HFF-Myc (cell line): ENCODE data around the gene COL4A6.

Source experiments
- DNase-seq: peaks from one replicate; pipeline ENCODE4 v3.0.0-alpha.2; 2011; ENCODE audit warnings: low read depth; ENCODE audit errors: extremely low read depth
- H3K4me3 ChIP-seq: replicated peaks from 2 replicates; pipeline ENCODE4 v1.5.1; 2011; ENCODE audit warnings: low read depth, mild to moderate bottlenecking, control low read depth, low read length
- TF ChIP-seq, protein P1 (sequence below): IDR thresholded peaks from 2 replicates; pipeline ENCODE4 v1.5.1; 2012; ENCODE audit warnings: mild to moderate bottlenecking, low read depth, low read length, control low read depth; ENCODE audit errors: missing control alignments

Gene COL4A6

DNA sequence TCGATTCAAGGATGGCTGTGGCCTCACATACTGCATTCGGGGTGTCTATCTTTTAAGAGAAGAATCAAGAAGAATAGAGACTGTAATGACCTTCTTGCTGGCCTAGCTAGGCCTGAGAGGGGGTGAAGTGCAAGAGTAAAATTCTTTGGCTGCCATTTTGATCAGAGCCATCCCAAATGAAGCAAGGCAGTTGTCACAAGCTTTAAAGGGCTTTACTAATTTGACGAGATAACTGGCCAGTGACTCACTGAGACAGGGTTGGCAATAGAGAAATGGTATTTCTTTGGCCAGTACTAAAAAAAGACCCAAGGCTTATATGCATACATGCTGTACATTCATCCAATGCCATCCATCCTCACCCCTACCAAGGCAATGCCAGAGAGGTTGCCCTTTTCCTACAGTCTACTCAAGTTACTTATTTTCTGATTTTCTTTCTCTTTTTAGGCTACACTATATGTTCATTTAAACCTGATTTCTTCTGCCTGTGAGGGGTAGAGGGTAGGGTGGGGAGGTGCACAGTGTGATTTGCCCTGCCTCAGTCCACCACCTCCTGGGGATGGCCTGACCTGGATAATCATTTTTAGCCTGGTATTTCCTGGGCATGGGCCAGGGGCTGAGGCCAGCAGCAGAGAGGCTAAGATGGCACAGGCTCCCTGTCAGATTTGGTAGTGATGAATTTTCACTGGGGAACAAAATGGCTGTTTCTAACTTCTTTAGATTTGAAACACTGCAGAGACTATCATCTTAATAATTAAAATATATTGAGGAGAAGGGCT is 314.4 kb downstream of the COL4A6 start:
- TF ChIP-seq, protein P1, sequence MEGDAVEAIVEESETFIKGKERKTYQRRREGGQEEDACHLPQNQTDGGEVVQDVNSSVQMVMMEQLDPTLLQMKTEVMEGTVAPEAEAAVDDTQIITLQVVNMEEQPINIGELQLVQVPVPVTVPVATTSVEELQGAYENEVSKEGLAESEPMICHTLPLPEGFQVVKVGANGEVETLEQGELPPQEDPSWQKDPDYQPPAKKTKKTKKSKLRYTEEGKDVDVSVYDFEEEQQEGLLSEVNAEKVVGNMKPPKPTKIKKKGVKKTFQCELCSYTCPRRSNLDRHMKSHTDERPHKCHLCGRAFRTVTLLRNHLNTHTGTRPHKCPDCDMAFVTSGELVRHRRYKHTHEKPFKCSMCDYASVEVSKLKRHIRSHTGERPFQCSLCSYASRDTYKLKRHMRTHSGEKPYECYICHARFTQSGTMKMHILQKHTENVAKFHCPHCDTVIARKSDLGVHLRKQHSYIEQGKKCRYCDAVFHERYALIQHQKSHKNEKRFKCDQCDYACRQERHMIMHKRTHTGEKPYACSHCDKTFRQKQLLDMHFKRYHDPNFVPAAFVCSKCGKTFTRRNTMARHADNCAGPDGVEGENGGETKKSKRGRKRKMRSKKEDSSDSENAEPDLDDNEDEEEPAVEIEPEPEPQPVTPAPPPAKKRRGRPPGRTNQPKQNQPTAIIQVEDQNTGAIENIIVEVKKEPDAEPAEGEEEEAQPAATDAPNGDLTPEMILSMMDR = no peak
- no peak for DNase-seq
- H3K4me3 ChIP-seq = no peak overlapping the region

DNA sequence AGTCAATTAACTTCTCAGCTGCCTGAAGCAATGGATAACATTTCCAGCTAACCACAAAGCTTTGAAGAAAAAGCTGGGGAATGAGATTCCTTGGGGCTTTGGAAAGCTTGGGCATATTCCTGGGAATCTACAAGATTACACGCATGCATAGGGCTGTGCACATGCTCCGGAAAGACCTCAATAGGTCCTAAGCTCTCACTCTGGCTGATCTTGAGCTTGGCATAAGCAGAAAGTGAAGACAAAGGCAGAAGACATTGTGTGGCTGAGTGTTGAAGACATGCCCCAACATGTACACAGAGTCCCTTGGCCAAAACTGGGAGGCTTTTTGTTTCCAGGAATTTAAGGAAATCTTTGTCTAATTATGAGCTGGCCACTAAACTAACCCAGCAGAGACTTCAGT is 315.5 kb downstream of the COL4A6 start:
- H3K4me3 ChIP-seq = no peak overlapping the region
- TF ChIP-seq, protein P1 = no peak
- peak; percentile 29 for DNase-seq

DNA sequence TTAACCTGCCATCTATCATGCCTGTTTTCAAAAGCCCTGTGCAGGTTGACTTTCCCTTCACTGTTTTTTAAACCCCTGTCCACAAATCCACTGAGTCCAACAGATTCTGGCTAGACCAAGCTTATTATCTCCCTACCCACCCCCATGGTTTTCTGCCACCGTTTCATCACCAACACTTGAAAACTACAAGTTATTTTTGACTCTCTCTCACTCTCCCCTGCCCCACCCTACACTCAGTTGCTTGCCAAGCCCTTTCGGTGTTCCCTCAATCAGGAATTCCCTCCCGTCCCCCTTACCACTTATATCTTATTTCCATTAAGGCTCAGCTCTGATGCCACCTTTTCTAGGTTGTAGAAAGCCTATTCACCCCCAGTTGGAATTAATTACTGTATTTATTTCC is 316.9 kb downstream of the COL4A6 start:
- no peak for DNase-seq
- H3K4me3 ChIP-seq = no peak overlapping the region
- TF ChIP-seq, protein P1 = no peak

DNA sequence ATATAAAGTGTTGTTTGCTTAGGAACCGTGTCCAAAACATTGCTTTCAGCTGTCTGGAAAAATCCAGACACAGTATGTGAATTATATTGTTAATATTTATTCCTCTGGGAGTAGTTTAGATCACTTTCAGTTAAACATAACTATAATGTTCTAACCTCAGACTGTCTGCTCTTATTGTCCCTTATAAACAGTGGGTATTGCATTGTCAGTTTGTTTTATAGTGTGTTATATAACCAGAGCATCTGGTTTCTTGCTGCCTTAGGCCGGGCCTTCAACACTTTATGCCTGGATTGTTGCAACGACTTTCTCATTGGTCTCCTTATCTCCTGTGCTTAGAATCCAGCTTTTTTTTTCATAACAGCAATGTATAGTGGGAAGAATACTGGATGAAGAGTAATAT is 320.2 kb downstream of the COL4A6 start:
- TF ChIP-seq, protein P1 = no peak
- DNase-seq = no peak
- no peak overlapping the region for H3K4me3 ChIP-seq

DNA sequence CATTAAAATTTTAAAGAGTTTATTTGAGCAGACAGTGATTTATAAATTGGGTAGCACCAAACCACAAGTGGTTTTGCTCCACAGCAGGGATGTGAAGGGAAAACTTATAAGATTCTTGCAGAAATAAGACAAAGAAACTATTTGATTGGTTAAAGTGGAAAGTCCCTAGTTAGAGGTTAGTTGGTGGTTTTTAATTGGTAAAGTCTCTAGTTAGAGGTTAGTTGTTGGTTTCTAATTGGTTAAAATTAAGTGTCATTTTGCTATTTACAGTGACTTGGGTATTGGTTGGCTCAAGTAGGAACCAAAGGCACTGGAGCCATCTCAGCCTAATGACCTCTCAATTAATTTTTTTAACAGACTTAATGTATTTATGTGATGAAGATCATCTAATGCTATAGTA is 323.7 kb downstream of the COL4A6 start:
- H3K4me3 ChIP-seq = no peak overlapping the region
- DNase-seq = no peak
- TF ChIP-seq, protein P1 = no peak
